Epithelial cell of esophagus (primary cell): ENCODE results near the gene FGF3.

Experiments
- DNase-seq: peaks from one replicate; pipeline ENCODE4 v3.0.0; 2010; ENCODE audit warnings: low read depth
- H3K4me3 ChIP-seq: 2 replicates; pipeline ENCODE4 v1.5.1; 2011; ENCODE audit warnings: mild to moderate bottlenecking, low read length, control low read depth
- TF ChIP-seq, protein P1 (sequence below): IDR thresholded peaks from 2 replicates; pipeline ENCODE4 v1.5.1; 2011; ENCODE audit warnings: low read depth, mild to moderate bottlenecking, low read length, control low read depth, inconsistent platforms; ENCODE audit not compliant: insufficient read depth; ENCODE audit errors: missing control alignments

The FGF3 gene

DNA sequence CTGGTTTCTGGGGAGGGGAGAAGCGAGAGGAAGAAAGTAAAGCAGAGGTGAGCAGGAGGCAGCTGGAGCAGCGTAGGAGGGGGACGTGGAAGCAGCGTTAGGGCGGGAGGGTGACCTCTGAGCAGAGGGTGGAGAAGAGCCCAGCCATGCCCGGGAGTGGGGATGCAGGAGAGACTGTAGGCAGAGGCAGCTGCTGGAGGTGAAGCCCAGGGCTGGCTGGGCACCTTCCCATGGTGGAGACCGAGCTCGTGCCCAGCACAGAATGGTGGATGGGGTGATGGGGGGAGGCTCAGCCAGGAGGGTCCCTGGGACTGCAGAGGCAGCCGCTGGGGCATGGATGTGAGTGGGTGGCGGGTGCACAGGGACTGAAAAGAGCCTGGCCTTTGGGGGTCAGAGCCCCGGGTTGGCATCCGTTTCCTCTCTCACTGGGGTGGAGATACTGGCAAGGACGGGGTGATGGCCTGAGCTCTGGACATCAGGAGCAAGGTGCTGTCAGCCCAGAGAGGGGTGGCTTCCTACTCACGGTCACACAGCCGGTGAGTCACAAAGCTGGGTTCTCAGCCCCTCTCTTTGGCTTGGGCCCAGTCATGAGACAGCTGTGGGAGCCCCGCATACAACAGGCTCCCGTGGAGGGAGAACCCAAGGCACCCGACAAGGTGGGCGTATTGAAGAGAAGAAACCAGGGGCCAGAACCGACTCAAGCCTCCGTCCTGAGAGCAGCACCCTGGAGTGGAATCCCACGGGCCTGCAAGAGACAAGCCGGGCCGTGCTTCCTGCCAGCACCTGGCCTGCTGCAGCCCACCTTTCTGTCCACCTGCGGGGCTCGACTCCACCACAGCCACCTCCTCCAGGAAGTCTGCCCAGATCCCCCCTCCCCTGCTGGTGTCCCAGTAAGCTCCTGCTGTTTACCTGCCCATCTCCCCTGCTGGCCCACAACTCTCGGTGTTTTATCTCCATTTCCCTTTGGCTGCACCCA is 45.8 kb upstream of the FGF3 start:
- no peak for DNase-seq
- TF ChIP-seq, protein P1, sequence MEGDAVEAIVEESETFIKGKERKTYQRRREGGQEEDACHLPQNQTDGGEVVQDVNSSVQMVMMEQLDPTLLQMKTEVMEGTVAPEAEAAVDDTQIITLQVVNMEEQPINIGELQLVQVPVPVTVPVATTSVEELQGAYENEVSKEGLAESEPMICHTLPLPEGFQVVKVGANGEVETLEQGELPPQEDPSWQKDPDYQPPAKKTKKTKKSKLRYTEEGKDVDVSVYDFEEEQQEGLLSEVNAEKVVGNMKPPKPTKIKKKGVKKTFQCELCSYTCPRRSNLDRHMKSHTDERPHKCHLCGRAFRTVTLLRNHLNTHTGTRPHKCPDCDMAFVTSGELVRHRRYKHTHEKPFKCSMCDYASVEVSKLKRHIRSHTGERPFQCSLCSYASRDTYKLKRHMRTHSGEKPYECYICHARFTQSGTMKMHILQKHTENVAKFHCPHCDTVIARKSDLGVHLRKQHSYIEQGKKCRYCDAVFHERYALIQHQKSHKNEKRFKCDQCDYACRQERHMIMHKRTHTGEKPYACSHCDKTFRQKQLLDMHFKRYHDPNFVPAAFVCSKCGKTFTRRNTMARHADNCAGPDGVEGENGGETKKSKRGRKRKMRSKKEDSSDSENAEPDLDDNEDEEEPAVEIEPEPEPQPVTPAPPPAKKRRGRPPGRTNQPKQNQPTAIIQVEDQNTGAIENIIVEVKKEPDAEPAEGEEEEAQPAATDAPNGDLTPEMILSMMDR, result no peak
- no peak overlapping the region for H3K4me3 ChIP-seq

DNA sequence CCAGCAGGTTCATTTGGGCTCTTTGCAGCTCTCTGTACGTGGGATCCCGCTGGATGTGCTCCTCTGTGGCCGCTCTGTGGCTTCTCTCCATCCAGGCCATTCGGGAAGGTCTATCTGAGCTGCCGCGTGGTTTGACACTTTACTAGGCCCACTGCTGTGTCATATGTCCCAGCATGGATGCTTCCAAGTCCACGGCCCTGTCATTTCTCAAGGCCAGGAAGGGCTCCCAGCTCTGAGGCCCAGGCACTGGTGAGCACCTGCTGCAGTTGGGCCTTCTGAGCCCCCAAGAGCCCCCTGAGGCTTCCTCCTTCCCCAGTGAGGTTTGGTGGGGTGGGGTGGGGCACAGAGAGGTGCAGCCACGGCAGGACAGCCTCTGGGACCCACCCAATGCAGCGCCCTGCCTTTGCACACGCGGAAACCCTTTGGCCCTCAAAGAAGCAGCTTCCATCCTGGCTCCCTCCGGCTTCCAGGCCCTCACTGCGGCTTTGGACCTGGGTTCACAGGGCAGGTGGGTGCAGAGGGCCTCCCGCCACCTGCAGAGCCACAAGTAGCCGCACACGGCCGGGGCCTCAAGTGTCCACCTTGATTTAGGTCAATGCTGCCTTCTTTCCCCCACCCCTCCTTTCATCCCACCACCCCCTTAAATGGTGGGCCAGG is 44.5 kb upstream of the FGF3 start:
- TF ChIP-seq, protein P1, result no peak
- DNase-seq, result no peak
- H3K4me3 ChIP-seq, result no peak overlapping the region

- no peak for DNase-seq
- TF ChIP-seq, protein P1, result no peak
- H3K4me3 ChIP-seq, result no peak overlapping the region
Observed at GRCh38 chr11:69862797-69863543, 43.8 kb upstream of the FGF3 start.

DNA sequence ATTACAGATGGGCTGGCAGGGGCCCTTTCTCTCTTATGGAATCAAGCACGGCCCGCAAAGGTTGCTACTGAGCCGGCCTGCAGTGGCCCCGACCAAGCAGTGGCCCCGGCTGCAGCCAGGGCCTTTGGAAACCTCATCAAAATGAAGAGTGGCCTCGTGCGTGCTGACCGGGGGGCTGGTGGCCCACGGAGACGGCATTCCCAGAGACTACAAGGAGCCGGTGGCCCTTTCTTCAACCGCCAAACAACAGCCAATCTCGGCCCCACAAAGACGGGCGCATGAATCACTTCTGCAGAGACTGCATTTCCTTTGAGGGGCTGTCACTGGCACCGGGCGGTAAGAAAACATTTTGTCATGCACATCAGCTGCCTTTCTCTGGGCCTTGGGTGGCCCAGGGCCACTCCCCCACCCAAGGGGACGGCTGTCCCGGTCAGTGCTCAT is 43.1 kb upstream of the FGF3 start:
- DNase-seq, result no peak
- no peak overlapping the region for H3K4me3 ChIP-seq
- TF ChIP-seq, protein P1, result no peak

DNA sequence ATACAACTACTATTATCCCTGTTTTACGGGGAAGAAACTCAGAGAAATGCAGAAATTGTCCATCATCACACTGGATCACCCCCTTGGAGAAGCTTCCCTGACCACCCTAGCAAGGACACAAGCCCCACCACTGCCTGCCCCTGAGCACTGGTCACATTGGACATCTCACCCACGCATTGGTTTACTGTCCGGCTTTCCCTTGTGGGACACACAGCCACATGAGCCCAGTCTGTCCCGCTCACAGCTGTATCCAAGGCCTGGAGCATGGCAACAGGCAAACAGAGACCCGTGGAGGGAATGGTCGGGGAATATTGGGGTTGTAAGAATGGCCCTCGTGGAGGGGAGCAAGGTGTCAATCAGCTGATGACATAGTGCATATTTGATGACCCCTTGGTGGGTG is 42.7 kb upstream of the FGF3 start:
- TF ChIP-seq, protein P1, result no peak
- no peak for DNase-seq
- no peak overlapping the region for H3K4me3 ChIP-seq

GRCh38 chr11:69860796-69861445 is 41.7 kb upstream of the FGF3 start:
- no peak for DNase-seq
- H3K4me3 ChIP-seq, result no peak overlapping the region
- TF ChIP-seq, protein P1, result no peak
